HTERT RPE-1 (cell line): Measurements from ENCODE around the gene PDE8A.
"Not testable (repeated sequence)": the region's sequence is repeated elsewhere in the genome, so short reads cannot be mapped to it uniquely, and the experiment has no call there.

Experiments
- in situ Hi-C: fragments of 300-500 bp; cut with MboI; formaldehyde crosslinking; loops from 4 replicates; pipeline ENCODE4 v1.14.3; 2020; ENCODE audit warnings: low sequenced_read_pairs

Gene PDE8A

DNA sequence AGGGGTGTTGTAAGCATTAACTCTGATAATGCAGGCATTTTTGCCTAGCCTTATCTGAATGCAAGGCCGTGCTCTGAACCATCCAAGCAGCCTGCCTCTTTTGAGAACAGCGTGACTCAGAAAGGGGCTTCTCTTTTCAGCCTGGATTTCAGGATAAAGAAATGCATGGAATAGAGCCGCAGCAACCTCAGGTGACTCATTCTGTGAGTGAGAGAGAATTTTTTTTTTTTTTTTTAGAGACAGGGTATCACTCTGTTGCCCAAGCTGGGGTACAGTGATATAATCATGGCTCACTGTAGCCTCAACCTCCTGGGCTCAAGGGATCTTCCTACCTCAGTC, 20.6 kb upstream of the PDE8A start:
- in situ Hi-C loops, result no loop called here

DNA sequence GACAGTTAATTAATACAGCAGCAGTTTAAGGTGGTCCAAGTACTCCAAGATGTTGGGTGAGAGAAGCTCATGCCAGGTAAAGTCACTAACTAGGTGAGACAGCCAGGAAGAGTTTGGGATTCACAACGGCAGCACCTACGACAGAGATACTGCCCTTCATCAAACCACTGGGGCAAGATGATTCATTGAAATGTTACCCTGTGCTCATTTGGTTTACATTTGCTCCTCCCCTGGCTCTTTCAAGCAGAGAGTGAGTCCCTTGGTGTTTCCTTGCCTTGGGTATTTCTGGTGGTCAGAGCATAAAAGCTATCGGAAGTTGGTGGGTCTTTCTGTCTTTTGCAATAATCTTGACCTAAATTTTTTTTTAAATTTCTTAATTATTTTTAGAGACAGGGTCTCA, 19.9 kb upstream of the PDE8A start:
- in situ Hi-C loops, result no loop called here

DNA sequence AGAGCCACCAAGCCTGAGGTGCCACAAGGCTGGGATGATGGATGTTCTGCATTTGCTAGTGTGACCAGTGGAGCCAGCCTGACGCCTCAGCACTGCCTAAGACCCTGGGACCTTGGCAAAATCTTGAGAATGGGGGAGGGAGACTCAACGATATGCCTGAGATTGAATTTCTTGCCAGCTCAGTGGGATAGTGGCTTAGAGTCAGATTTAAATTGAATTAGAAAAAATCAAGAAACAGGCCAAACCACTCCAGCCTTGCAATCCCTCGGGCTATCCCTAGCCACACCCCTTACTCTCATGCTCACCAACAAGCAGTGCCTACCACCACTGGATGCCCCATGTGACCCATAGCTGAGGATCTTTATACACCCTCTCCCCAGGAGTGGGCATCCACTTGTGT, 18.7 kb upstream of the PDE8A start:
- in situ Hi-C loops, result no loop called here

DNA sequence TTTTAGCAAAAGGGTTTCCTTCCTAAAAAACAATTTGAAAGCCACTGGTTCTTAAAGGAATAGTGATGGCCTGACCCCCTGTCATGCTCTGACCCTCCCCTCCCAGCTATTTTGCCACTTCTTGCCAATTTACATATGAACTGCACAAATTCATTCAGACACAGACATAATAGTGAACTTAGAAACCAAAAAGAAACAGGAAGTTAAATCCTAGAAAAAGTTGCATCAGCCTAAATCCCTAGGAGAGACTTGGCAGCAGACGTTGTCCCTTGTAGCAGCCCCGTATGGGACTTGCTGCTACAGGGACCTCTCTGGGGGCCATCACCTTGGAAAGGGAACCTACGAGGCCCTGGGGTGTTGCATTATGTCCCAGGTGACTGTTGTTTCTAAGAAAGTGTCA, 14.3 kb upstream of the PDE8A start:
- in situ Hi-C loops, result no loop called here

DNA sequence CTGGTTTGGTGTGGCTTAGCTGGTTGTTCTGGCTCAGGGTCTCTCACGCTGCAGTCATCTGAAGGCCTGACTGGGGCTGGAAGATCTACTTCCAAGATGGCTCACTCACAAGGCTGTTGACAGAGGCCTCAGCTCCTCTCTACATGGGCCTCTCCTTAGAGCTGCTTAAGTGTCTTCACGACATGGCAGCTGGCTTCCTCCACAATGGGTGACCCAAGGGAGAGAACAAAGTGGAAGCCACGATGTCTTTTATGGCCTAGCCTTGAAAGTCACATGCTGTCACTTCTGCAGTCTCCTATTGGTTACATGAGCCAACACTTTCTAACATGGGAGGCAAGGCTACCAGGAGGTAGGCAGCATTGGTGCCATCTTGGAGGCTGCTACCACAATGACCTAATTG, 13.4 kb upstream of the PDE8A start:
- in situ Hi-C loops, result no loop called here

DNA sequence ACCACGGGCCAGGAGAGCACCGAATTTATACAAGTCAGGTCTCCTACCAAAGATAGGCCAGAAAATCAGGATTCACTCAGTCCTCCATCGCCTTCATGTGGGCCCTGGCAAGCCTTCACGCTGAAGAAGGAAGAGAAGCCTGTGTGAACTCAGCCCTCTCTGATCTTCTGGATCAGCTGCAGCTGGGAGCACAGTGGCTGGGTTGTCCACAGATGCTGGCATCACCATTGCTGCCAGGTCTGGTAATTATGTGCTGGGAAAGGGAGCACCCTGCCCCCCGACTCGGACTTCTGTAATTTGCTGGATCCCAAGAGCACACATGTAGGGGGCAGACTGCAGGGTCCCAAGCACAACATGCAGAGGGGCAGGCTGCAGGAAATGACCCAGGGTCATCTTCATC, 12.4 kb upstream of the PDE8A start:
- in situ Hi-C loops, result no loop called here

DNA sequence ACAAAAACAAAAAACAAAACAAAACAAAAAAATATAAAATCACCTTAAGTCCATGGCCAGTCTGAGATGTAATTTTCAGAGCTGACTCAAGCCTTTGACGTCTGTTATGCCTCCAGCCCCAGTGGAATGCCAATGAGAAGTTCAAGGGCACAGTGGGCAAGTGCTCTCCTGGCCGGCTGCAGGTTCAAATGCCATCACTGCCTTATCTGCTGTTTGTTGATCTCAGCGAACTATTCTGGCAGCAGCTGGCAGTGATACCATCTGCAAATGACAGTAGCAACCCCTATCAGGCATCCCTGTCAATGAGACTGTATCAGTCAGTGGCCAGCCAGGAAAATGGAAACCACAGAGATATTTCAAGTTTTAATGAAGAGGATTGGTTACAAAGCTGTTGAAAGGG, 10.8 kb upstream of the PDE8A start:
- in situ Hi-C loops, result no loop called here

DNA sequence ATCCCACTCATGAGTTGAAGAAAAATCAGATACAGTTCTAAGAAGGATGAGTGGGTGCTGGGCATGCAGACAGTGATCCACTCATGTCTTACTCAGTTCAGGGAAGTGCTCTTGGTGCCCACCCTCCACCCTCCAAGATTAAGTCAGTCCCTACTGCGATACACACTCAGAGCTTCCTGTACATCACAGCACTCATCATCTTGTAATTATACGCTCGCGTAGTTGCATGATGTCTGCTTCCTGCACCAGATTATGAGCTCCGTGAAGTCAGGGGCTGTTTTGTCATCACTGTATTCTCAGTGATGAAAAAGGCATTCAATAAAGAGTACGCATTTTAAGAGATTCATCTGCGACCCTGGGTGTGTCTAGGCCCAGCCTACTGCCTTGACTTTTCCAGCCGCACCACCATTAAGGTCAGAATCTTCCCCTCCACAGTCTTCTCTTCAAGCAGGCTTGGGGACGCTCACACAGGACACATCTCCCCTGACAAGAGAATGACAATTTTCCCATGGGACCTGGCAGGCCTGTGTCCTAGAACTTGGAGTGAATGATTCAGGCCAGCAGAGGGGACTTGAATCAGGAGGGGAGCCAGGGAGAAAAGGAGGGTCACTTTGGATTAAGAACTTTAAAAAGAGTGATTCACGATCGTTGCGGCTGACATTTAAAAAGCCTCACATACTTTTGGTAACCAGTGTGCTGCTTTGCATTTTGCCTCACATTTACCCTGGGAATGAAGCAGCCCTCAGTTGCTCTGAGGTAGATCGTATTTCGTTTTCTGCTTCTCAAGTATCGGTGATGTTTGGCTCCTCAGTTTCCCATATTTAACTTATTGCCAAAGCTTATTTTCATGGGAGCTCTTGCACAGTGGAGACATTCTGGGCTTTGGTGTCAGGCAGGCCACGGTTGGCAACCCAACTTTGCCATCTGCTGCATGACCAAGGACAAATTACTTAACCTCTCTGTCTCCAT, 7.9 kb upstream of the PDE8A start:
- in situ Hi-C loops, result no loop called here

DNA sequence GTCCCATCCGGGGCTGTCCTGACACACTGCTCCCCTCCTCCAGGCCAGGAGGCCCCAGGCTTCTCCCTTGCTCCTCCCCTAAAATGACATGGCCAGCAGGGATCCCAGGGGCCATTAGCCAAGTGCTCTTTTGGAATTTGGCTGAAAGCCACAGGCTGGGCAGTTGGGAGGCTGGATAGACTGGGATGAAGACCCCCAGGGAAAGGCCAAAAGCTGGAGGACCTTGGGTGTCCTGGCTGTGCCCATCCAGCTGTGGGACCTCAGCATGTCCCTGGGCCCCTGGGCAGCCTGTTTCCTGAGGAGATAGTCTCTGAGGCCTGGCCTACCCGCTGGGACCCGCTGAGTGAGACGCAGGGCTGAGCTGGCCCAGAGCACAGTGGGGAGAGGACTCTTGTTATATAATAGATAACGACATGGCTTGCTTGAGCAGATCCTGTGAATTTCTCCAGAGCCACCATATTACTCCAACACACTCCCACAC, 5.7 kb upstream of the PDE8A start:
- in situ Hi-C loops, result no loop called here

DNA sequence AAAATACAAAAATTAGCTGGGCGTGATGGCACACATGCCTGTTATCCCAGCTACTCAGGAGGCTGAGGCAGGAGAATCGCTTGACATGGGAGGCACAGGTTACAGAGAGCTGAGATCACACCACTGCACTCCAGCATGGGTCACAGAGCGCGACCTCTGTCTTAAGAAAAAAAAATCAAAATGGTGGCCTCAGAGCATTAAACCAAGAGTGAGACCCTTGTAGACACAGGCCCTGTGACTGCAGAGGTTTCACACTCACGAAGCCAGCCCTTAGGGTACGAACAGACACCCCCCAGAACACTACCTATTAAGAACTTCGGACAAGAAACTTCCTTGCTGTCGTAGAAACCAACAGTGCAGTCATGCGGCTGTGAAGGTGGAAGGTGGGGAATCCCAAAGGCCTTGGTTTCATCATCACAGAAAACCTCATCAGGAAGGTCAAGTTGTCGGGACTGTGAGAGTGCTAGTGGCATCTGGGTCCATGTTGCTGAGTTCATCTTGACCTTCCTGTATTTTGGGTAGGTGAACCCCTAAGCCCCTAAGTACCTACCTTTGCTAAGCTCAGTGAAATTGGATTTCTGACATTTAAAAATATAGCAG, 4.8 kb upstream of the PDE8A start:
- in situ Hi-C loops, result no loop called here

DNA sequence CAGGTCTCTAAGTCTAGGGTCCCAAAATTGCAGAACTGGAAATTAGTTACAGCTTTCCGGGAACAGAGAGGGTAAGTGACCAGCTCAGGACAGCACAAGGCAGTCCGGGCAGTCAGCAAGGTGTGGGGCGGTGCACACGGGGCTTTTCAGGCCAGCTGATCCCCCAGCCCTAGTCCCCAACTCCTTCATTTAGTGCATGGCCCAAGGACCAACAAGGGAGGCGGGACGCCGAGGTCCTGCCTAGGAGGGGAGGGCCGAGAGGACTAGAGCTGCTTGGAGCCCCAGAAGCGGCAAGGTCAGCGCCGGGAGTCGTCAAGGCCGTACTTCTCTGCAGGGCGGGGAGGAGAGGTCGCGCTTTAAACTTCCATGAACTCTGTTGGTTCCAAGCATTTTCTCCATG, 2.0 kb upstream of the PDE8A start:
- in situ Hi-C loops, result no loop called here

DNA sequence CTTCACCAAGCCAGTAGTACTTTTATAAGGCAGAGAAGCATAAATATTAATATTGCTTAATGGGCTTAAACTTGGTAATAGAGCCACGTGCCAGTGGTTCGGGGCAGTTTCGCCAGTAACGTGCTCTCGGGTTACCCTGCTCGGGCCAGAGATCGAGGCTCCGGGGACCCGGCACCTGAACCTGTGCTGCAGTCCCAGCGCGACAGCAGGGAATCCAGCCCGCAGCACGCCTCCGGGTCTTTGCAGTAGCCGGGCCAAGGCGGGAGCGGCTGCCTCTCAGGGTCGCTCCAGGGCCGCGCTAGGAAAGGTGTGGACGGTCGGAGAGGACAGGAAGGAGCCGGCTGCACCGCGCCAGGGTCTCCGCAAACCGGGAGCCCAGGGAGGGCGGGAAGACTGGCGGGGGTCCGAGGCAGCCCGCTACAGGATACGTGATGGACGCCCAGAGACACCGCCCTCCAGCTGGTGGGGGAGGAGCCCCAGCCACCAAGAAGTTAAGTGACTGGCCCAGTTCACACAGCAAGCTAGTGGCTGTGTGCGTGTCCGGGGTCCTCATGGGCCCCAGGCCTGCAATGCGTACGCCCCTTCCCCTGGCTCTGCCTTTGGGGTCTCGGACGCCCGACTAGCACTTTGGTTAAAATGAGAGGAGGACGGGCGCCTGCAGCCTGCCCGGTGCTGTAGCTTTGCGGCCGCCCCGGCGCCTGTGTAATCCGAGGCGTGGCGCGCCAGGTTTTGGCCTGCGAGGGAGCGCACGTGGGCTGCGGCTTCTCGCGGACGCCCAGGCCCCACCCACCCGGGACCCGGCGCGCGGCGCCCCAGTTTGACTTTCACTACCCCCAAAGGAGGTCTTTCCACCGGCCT, 1.2 kb upstream of the PDE8A start:
- in situ Hi-C loops, result no loop called here

DNA sequence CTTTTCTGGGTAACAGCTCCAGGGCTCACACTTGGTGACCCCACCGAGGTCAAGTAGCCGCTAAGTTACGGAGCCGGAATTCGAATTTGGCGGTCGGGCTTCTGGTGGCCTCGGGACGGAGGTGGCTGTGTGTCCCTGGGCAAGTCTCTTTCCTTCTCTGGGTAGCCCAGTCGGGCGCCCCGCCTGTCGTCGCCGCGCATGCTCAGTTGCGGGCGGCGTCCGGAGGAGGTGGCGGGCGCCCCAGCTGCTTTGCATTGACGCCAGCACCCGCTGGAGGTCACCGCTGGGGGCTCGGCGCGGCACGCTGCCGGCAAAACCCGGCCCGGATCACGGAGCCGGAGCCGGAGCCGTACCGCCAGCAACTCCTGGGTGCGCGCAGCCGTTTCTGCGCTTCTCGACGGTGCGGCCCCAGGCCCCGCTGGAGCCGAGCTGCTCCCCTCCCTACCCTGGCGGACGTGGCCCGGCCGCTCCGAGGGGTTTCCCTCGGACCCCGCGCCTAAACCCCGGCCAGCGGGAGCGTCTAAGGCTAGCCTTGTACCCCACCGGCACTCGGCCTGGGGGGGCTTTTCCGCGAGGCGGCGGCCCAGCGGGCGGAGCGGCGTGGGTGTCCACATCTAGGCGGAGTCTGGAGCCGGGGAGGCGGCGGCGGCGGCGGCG, 474 bp upstream of the PDE8A start:
- in situ Hi-C loops, result no loop called here

DNA sequence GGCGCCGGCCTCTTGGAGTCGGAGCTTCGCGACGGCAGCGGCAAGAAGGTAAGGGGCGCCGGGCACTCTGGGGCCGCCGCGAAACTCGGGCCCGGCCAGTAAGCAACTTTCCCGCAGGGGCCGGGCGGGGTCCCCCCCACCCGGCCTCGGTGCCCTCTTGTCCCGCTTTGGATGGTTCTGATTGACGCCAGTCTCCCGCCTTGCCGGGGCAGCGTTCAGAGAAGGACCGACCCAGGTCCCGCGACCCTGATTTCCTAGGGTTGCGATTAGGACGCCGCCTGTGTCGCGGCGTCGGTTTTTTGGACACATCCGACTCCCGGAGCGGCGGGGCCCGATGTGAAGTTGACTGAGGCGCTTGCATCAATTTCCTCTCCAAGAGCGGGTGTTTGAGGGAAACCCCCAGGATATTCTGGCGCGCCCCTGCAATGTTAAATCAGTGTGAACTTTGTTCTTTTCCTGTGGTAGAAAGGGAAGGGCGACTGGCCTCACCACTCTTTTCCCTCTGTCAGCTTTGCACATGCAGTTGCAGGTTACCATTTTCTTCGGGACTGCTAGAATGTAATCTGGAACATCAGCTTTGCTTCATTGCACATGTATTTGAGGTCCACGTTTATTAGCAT, 755 bp downstream of the PDE8A start:
- in situ Hi-C loops, result no loop called here

DNA sequence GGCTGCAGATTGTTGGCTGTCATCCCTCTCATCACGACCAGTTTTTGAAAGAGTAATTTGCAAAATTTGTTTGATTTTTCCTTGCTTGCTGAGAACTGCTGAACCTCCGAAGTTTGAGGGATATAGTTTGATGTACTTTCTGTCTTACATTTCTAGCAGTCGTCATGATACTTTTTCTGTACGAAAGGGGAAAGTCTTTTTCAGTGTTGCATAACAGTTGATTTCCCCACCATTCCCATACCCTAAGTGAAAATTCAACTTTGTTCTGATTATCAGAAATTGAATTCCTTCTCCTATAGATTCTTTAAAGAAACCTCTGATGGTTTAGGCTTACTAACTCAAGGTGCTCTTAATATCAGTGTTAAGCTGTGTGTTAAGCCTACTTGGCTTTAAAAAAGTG, 1.6 kb downstream of the PDE8A start:
- in situ Hi-C loops, result no loop called here

DNA sequence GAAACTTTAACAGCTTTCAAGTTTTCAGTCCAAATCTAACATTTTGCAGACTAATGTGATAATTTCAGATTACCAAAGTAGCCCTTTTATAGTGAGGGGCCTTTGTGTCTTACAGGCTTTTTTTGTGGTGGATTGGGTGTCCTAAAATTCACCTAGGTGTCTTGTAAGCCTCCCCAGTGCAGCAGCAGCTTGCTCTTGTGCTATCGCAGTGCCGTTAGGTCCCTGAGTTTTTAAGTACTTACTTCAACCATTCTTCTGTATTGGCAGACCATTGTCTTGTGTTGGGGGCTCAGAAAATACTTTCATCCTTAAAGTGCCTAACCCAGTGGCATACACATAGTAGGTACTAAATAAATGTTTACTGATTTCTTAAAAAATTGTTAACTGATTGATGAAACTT, 2.1 kb downstream of the PDE8A start:
- in situ Hi-C loops, result no loop called here

DNA sequence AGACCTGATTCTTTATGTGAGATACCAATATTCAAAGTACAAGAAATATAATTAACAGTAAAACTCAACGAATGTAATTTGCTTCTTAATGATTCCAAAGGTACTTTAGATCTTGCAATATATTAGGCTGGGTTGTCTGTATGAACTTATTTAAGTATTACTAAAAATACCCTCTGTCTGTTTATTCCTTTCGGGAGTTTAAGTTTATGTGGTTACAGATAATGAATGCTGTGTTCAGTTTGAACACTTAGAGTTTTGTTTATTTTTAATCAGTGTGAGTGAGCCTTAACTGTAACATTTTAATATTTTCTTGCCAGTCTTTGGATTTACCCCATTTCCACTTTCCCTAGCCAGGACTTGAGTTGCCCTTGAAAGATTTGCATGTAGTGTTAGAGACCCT, 3.5 kb downstream of the PDE8A start:
- in situ Hi-C loops, result no loop called here

DNA sequence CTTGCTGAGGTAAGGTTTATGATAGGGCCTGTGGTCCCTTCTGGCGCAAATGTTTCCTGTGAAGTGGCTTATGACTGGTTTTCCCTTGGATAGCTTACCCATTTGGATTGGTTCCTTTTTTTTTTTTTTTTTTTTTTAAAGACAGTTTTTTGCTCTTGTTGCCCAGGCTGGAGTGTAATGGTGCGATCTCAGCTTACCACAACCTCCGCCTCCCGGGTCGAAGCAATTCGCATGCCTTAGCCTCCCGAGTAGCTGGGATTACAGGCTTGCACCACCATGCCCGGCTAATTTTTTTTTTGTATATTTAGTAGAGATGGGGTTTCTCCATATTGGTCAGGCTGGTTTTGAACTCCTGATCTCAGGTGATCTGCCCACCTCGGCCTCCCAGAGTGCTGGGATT, 5.7 kb downstream of the PDE8A start:
- in situ Hi-C loops, result not testable (repeated sequence)

DNA sequence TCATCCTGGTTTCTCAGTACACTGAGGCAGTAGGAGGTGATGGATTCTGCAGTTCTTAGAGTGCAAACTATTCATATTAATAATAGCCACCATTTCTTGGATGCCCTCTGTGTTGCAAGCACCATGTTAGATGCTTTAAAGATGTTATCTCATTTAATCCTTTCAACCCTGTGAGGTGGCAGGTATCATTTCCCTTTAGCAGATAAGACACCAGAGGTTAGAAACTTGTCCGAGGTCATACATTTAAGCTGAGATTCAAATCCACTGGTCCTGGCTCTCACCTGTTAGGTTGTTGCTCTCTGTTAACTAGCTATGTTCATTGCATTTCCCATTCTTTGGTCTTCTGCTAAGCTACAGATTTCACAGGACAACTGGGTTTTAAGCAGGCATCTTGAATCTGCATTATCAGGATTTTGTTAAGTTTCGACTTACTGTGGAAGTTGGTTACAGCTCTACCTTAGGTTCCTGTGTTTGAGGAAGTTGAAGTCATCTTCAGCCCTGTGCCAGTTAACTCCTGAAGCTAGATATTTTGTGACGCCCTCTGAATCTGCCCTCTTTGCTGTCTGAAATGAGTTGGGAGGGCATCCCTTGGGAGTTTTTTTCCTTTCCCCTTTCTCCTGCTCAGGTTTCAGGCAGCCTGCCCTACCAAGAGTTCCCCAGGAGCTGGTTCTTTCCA, 6.4 kb downstream of the PDE8A start:
- in situ Hi-C loops, result no loop called here
